GM21423 (cell line): ENCODE measurements around the gene FUS.

Experiments used
- ATAC-seq: cut with Tn5 transposase; IDR thresholded peaks from one replicate; pipeline ENCODE4 v1.9.1; 2021; ENCODE audit warnings: mild to moderate bottlenecking, moderate library complexity; ENCODE audit not compliant: unreplicated experiment

Gene FUS

GRCh38 chr16:31225193-31225592 is 45.3 kb downstream of the FUS start:
- ATAC-seq = no peak

GRCh38 chr16:31228206-31228605 is 48.3 kb downstream of the FUS start:
- ATAC-seq = no peak

- ATAC-seq = no peak
These were observed 49.6 kb downstream of the FUS start for GRCh38 chr16:31229501-31229900.

- ATAC-seq = no peak
These were observed 58.1 kb downstream of the FUS start for GRCh38 chr16:31238041-31238440.
